Astrocyte (in vitro differentiated cells and primary cell): ENCODE data around the gene OR2F1. TPM values are rescaled to one million over a fixed set of nuclear protein-coding genes. Genes with fewer than 3 reads are reported as not detected.

Experiments used
- DNase-seq: peaks from one replicate; pipeline ENCODE4 v3.0.0-alpha.2; 2010; ENCODE audit warnings: low read depth
- FAIRE-seq: peaks from 2 replicates; lab custom pipeline; 2011; peaks lifted over from hg19 to GRCh38; lab: Jason Lieb, UNC
- H2AFZ ChIP-seq: 2 replicates; pipeline ENCODE4 v1.6.0; 2012; ENCODE audit warnings: low read depth, low read length, inconsistent platforms
- H3K27ac ChIP-seq: 2 replicates; pipeline ENCODE4 v1.5.1; 2011; ENCODE audit warnings: low read depth, low read length, inconsistent platforms
- H3K27me3 ChIP-seq: 2 replicates; pipeline ENCODE4 v1.6.0; 2011; ENCODE audit warnings: low read length, inconsistent platforms; ENCODE audit not compliant: insufficient read depth
- H3K36me3 ChIP-seq: 2 replicates; pipeline ENCODE4 v1.5.1; 2011; ENCODE audit warnings: low read length, inconsistent platforms; ENCODE audit not compliant: insufficient read depth
- H3K4me1 ChIP-seq: 2 replicates; pipeline ENCODE4 v1.5.1; 2011; ENCODE audit warnings: low read length, inconsistent platforms; ENCODE audit not compliant: insufficient read depth
- H3K4me2 ChIP-seq: 2 replicates; pipeline ENCODE4 v1.6.0; 2012; ENCODE audit warnings: low read length, inconsistent platforms
- H3K4me3 ChIP-seq: 2 replicates; pipeline ENCODE4 v1.5.1; 2011; ENCODE audit warnings: low read depth, mild to moderate bottlenecking, low read length, inconsistent platforms; ENCODE audit not compliant: insufficient read depth
- H3K79me2 ChIP-seq: 2 replicates; pipeline ENCODE4 v1.6.0; 2012; ENCODE audit warnings: mild to moderate bottlenecking, low read length, inconsistent platforms; ENCODE audit not compliant: insufficient read depth
- H3K9ac ChIP-seq: 2 replicates; pipeline ENCODE4 v1.6.0; 2012; ENCODE audit warnings: mild to moderate bottlenecking, low read length, inconsistent platforms
- H3K9me3 ChIP-seq: 2 replicates; pipeline ENCODE4 v1.5.1; 2012; ENCODE audit warnings: low read depth, mild to moderate bottlenecking, low read length, inconsistent platforms; ENCODE audit not compliant: insufficient read depth
- H4K20me1 ChIP-seq: 2 replicates; pipeline ENCODE4 v1.6.0; 2012; ENCODE audit warnings: low read length, inconsistent platforms; ENCODE audit not compliant: insufficient read depth
- H3K27ac Mint-ChIP-seq: one replicate; pipeline ENCODE4 v1.8.0; 2021; ENCODE audit warnings: mild to moderate bottlenecking, mixed read lengths; ENCODE audit not compliant: unreplicated experiment
- H3K27me3 Mint-ChIP-seq: one replicate; pipeline ENCODE4 v1.8.0; 2021; ENCODE audit warnings: low read depth, mixed read lengths; ENCODE audit not compliant: unreplicated experiment
- H3K36me3 Mint-ChIP-seq: one replicate; pipeline ENCODE4 v1.8.0; 2021; ENCODE audit warnings: low read depth, mixed read lengths; ENCODE audit not compliant: unreplicated experiment
- H3K4me1 Mint-ChIP-seq: one replicate; pipeline ENCODE4 v1.8.0; 2021; ENCODE audit warnings: low read depth, mixed read lengths; ENCODE audit not compliant: unreplicated experiment
- H3K4me3 Mint-ChIP-seq: one replicate; pipeline ENCODE4 v1.8.0; 2021; ENCODE audit warnings: mild to moderate bottlenecking, moderate library complexity, mixed read lengths; ENCODE audit not compliant: unreplicated experiment
- H3K9me3 Mint-ChIP-seq: one replicate; pipeline ENCODE4 v1.8.0; 2021; ENCODE audit warnings: mild to moderate bottlenecking, mixed read lengths; ENCODE audit not compliant: unreplicated experiment
- EZH2 ChIP-seq: IDR thresholded peaks from 2 replicates; pipeline ENCODE4 v1.6.1; 2012; ENCODE audit warnings: mild to moderate bottlenecking, low read length, inconsistent platforms; ENCODE audit not compliant: insufficient read depth
- total RNA-seq: library from RNA; stranded (reverse); gene quantifications from 2 replicates; pipeline ENCODE4 v1.2.1, GENCODE V29; 2021
- TF ChIP-seq, protein P1 (sequence below): IDR thresholded peaks from 2 replicates; pipeline ENCODE4 v1.5.1; 2011; ENCODE audit warnings: low read depth, mild to moderate bottlenecking, inconsistent platforms, low read length, moderate library complexity; ENCODE audit not compliant: insufficient read depth

Gene OR2F1
- total RNA-seq, 1 donor from 2014 or later: not detected

DNA sequence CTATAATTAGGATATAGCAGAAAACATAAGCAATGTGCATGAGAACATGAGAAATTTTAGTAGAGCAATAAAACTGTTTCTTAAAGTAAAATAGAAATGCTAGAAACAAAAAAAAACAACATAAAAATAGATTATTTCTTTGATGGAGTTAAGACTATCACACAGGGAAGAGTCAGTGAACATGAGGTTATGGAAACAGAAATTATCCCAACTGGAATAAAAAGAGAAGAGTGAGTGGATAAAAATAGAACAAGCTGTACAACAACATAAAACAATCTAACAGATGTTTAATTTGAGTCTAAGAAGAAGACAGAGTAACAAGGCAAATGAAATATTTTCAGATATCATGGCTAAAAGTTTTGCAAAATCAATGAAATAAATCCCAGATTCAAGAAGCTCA is 38.0 kb downstream of the OR2F1 start:
- Histone ChIP-seq H3K4me1 (no peaks in the 10 kb centered on the region), H3K27ac (no peak overlapping the region), H3K79me2 (no peaks in the 10 kb centered on the region), H4K20me1 (no peaks in the 10 kb centered on the region), H3K27me3 (no peaks in the 10 kb centered on the region), H3K9ac (no peak overlapping the region), H3K9me3 (no peaks in the 10 kb centered on the region), H3K4me2 (no peak overlapping the region), H3K4me3 (no peak overlapping the region), H3K36me3 (no peaks in the 10 kb centered on the region), H2AFZ (no peak overlapping the region)
- Mint-ChIP-seq H3K9me3 (peaks cover 7% of the 10 kb centered on the region), H3K4me3 (no peak overlapping the region), H3K27me3 (no peaks in the 10 kb centered on the region), H3K4me1 (no peaks in the 10 kb centered on the region), H3K36me3 (no peaks in the 10 kb centered on the region), H3K27ac (no peak overlapping the region)
- FAIRE-seq (no peak), DNase-seq (no peak)
- TF ChIP-seq EZH2: no peak
- TF ChIP-seq, protein P1, sequence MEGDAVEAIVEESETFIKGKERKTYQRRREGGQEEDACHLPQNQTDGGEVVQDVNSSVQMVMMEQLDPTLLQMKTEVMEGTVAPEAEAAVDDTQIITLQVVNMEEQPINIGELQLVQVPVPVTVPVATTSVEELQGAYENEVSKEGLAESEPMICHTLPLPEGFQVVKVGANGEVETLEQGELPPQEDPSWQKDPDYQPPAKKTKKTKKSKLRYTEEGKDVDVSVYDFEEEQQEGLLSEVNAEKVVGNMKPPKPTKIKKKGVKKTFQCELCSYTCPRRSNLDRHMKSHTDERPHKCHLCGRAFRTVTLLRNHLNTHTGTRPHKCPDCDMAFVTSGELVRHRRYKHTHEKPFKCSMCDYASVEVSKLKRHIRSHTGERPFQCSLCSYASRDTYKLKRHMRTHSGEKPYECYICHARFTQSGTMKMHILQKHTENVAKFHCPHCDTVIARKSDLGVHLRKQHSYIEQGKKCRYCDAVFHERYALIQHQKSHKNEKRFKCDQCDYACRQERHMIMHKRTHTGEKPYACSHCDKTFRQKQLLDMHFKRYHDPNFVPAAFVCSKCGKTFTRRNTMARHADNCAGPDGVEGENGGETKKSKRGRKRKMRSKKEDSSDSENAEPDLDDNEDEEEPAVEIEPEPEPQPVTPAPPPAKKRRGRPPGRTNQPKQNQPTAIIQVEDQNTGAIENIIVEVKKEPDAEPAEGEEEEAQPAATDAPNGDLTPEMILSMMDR: no peak

DNA sequence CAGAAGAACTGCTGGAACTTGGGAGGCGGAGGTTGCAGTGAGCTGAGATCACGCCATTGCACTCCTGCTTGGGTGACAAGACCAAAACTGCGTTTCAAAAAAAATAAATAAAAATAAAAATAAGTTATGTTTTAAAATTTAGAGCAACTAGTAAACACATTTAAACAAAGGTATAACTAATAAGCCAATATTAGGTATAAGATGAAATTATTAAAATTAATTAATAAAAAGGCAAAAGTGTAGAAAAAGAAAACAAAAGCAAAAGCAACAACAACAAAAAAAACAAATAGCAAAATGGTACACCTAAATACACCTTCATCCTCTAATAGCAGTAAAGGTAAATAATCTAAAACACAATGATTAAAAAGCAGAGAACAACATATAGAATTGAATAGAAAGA is 39.3 kb downstream of the OR2F1 start:
- H2AFZ ChIP-seq: no peak overlapping the region
- Mint-ChIP-seq H3K9me3 (peaks cover 7% of the 10 kb centered on the region), H3K36me3 (no peaks in the 10 kb centered on the region), H3K27me3 (no peaks in the 10 kb centered on the region), H3K4me1 (no peaks in the 10 kb centered on the region), H3K27ac (no peak overlapping the region), H3K4me3 (no peak overlapping the region)
- DNase-seq (no peak), FAIRE-seq (no peak)
- H3K4me2 ChIP-seq: no peak overlapping the region
- H3K4me1 ChIP-seq: no peaks in the 10 kb centered on the region
- H3K27me3 ChIP-seq: no peaks in the 10 kb centered on the region
- no peak overlapping the region for H3K4me3 ChIP-seq
- no peaks in the 10 kb centered on the region for H3K36me3 ChIP-seq
- no peaks in the 10 kb centered on the region for H3K9me3 ChIP-seq
- TF ChIP-seq EZH2: no peak
- TF ChIP-seq, protein P1: no peak
- H3K9ac ChIP-seq: no peak overlapping the region
- H3K79me2 ChIP-seq: no peaks in the 10 kb centered on the region
- H3K27ac ChIP-seq: no peak overlapping the region
- no peaks in the 10 kb centered on the region for H4K20me1 ChIP-seq

GRCh38 chr7:144000020-144000419 is 45.4 kb downstream of the OR2F1 start, which contains the start of gene OR6B1:
TSS of gene OR6B1 (plus strand) at chr7:144000320. CDS start at chr7:144003997, 3,677 bp downstream.
- DNase-seq (no peak), FAIRE-seq (no peak)
- H3K79me2 ChIP-seq: no peaks in the 10 kb centered on the region
- H3K27ac ChIP-seq: no peak within 1 kb of the TSS
- H3K27me3 ChIP-seq: no peaks in the 10 kb centered on the region
- H4K20me1 ChIP-seq: no peaks in the 10 kb centered on the region
- H3K4me3 ChIP-seq: no peak within 1 kb of the TSS
- H3K4me1 ChIP-seq: no peaks in the 10 kb centered on the region
- H2AFZ ChIP-seq: no peak within 1 kb of the TSS
- TF ChIP-seq EZH2: no peak
- TF ChIP-seq, protein P1: no peak
- Mint-ChIP-seq H3K9me3 (no peaks in the 10 kb centered on the region), H3K4me1 (no peaks in the 10 kb centered on the region), H3K36me3 (no peaks in the 10 kb centered on the region), H3K27ac (no peak within 1 kb of the TSS), H3K27me3 (no peaks in the 10 kb centered on the region), H3K4me3 (no peak within 1 kb of the TSS)
- no peaks in the 10 kb centered on the region for H3K36me3 ChIP-seq
- H3K4me2 ChIP-seq: no peak within 1 kb of the TSS
- no peak within 1 kb of the TSS for H3K9ac ChIP-seq
- no peaks in the 10 kb centered on the region for H3K9me3 ChIP-seq
